Neural progenitor cell (in vitro differentiated cells): ENCODE data around the gene KY.

Source experiments
- EZH2 ChIP-seq: fragments of 200-600 bp; sonication (generic); IDR thresholded peaks from 2 replicates; pipeline ENCODE4 v1.6.1; 2017; ENCODE audit warnings: antibody characterized with exemption, mild to moderate bottlenecking, moderate library complexity
- TF ChIP-seq, protein P1 (sequence below): fragments of 200-600 bp; sonication (generic); IDR thresholded peaks from 2 replicates; pipeline ENCODE4 v1.5.1; 2017; ENCODE audit warnings: antibody characterized with exemption, mild to moderate bottlenecking

DNA sequence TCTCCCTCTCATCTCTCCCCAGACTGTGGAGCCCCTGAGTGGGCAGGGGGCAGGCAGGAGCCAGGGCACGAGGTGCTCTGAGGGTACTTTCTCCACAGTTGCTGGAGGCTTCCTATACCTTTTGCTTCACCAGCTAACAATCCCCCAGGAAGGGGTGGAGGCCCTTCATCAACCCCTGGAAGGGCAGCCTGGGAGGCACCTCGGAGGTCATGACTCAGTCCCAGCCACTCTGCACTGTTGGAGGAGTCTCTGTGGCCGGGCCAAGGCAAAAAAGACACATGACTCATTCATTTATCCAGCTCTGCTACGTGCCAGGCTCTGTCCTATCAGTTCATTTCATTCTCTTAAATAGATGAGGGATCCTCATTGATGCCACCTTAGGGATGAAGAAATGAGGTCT, 15.6 kb upstream of the KY start:
- TF ChIP-seq, protein P1, sequence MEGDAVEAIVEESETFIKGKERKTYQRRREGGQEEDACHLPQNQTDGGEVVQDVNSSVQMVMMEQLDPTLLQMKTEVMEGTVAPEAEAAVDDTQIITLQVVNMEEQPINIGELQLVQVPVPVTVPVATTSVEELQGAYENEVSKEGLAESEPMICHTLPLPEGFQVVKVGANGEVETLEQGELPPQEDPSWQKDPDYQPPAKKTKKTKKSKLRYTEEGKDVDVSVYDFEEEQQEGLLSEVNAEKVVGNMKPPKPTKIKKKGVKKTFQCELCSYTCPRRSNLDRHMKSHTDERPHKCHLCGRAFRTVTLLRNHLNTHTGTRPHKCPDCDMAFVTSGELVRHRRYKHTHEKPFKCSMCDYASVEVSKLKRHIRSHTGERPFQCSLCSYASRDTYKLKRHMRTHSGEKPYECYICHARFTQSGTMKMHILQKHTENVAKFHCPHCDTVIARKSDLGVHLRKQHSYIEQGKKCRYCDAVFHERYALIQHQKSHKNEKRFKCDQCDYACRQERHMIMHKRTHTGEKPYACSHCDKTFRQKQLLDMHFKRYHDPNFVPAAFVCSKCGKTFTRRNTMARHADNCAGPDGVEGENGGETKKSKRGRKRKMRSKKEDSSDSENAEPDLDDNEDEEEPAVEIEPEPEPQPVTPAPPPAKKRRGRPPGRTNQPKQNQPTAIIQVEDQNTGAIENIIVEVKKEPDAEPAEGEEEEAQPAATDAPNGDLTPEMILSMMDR, result no peak
- TF ChIP-seq EZH2, result no peak
